HepG2 (cell line): ENCODE measurements around the gene PPP6R2.

Source experiments
- CEBPB ChIP-seq: IDR thresholded peaks from 2 replicates; pipeline ENCODE4 v1.6.1; 2011; ENCODE audit warnings: low read depth, low read length, improper control_type of control experiment, borderline replicate concordance
- CTCF ChIP-seq: sonication (generic); formaldehyde crosslinking; IDR thresholded peaks from 2 replicates; pipeline ENCODE4 v1.5.0; 2020; ENCODE audit warnings: mild to moderate bottlenecking, missing genetic modification reagents, moderate library complexity
- ELF4 ChIP-seq: sonication (generic); formaldehyde crosslinking; IDR thresholded peaks from 2 replicates; pipeline ENCODE4 v1.5.0; 2020; ENCODE audit warnings: missing genetic modification reagents, mild to moderate bottlenecking, moderate library complexity, borderline replicate concordance
- FOXK2 ChIP-seq: fragments of 450-650 bp; IDR thresholded peaks from 2 replicates; pipeline ENCODE4 v1.6.1; 2016
- KLF16 ChIP-seq, 2 experiments: sonication (generic) in 1 of 2; formaldehyde crosslinking in 1 of 2; IDR thresholded peaks; 2 replicates each; pipeline versions ENCODE4 v1.6.1 to v1.8.0; 2016 to 2023; ENCODE audit warnings: missing genetic modification reagents in 2 of 2, missing compliant biosample characterization in 1 of 2
- MXI1 ChIP-seq: IDR thresholded peaks from 3 replicates; pipeline ENCODE4 v1.6.1; 2012; ENCODE audit warnings: low read depth, low read length, inconsistent platforms, borderline replicate concordance
- RBM22 ChIP-seq: fragments of 200-400 bp; formaldehyde crosslinking; optimal IDR thresholded peaks from 2 replicates; pipeline ENCODE3; 2017; ENCODE audit warnings: mild to moderate bottlenecking, low read length, moderate library complexity
- TEAD3 ChIP-seq: optimal IDR thresholded peaks from 2 replicates; pipeline ENCODE3; 2016; ENCODE audit warnings: borderline replicate concordance
- ZNF121 ChIP-seq: sonication (generic); formaldehyde crosslinking; IDR thresholded peaks from 2 replicates; pipeline ENCODE4 v1.5.0; 2020; ENCODE audit warnings: mild to moderate bottlenecking, missing genetic modification reagents
- ZNF746 ChIP-seq: sonication (generic); formaldehyde crosslinking; IDR thresholded peaks from 2 replicates; pipeline ENCODE4 v1.8.0; 2022; ENCODE audit warnings: mild to moderate bottlenecking, missing genetic modification reagents

GRCh38 chr22:50481045-50481439 lies 137.9 kb downstream of the PPP6R2 start:
- TF ChIP-seq KLF16 (CRISPR knock-in tag; IDR thresholded peaks at IDR 0.05): no peak
- no peak for TF ChIP-seq CEBPB
- TF ChIP-seq ZNF746: no peak
- TF ChIP-seq RBM22: no peak
- TF ChIP-seq ELF4 (CRISPR knock-in tag): no peak
- TF ChIP-seq ZNF121: no peak
- no peak for TF ChIP-seq MXI1
- TF ChIP-seq FOXK2: no peak
- peak; percentile 21; the same call in 1 of the 2 replicates for TF ChIP-seq CTCF (CRISPR knock-in tag)
- TF ChIP-seq TEAD3 (CRISPR knock-in tag): no peak
